Neural crest cell (in vitro differentiated cells): ENCODE data around the gene TIGD6. TPM values are rescaled to one million over a fixed set of nuclear protein-coding genes. Genes with fewer than 3 reads are reported as not detected.

Source experiments
- DNase-seq: peaks from one replicate; pipeline ENCODE4 v3.0.0; 2021; ENCODE audit warnings: low read depth, mixed read lengths, low spot score
- H3K27ac Mint-ChIP-seq: one replicate; pipeline ENCODE4 v1.8.0; 2021; ENCODE audit warnings: mild to moderate bottlenecking, mixed read lengths; ENCODE audit not compliant: unreplicated experiment
- H3K27me3 Mint-ChIP-seq: 2 replicates; pipeline ENCODE4 v1.8.0; 2021; ENCODE audit warnings: low read depth, mild to moderate bottlenecking, mixed read lengths
- H3K36me3 Mint-ChIP-seq: 2 replicates; pipeline ENCODE4 v1.8.0; 2021; ENCODE audit warnings: low read depth, mild to moderate bottlenecking, mixed read lengths
- H3K4me1 Mint-ChIP-seq: 2 replicates; pipeline ENCODE4 v1.8.0; 2021; ENCODE audit warnings: mixed read lengths
- H3K4me3 Mint-ChIP-seq: one replicate; pipeline ENCODE4 v1.8.0; 2021; ENCODE audit warnings: mild to moderate bottlenecking, mixed read lengths
- H3K9me3 Mint-ChIP-seq: 2 replicates; pipeline ENCODE4 v1.8.0; 2021; ENCODE audit warnings: mixed read lengths
- total RNA-seq: library from RNA; stranded (reverse); gene quantifications from 2 replicates; pipeline ENCODE4 v1.2.1, GENCODE V29; 2021
- TF ChIP-seq, protein P1 (sequence below): fragments of 200-600 bp; sonication (generic); conservative IDR thresholded peaks from 2 replicates; pipeline ENCODE4 v1.5.0; 2021; ENCODE audit warnings: antibody characterized with exemption, mild to moderate bottlenecking

Gene TIGD6
- total RNA-seq, 1 donor from 2014 or later, result 5.9 TPM

DNA sequence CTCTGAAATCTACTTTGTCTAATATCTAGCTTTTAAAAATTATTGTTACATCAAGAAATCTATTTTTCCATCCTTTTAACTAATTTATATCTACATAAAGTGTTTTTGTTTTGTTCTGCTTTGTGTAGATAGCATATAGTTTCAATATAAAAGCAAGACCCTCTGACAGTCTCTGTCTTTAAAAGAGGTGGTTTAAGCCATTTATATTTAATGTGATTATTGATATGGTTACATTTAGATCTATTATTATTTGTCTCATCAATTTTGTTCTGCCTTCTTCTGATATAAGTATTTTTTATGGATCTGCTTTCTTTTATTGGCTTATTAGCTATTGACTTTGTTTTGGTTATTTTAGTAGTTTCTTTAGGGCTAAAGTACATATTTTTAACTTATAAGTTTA is 16.1 kb upstream of the TIGD6 start:
- no peak for DNase-seq
- Mint-ChIP-seq H3K27ac (no peak overlapping the region), H3K9me3 (peaks cover 4% of the 10 kb centered on the region), H3K4me1 (peaks cover 2% of the 10 kb centered on the region), H3K4me3 (no peak overlapping the region), H3K36me3 (peaks cover 48% of the 10 kb centered on the region), H3K27me3 (no peaks in the 10 kb centered on the region)
- TF ChIP-seq, protein P1, sequence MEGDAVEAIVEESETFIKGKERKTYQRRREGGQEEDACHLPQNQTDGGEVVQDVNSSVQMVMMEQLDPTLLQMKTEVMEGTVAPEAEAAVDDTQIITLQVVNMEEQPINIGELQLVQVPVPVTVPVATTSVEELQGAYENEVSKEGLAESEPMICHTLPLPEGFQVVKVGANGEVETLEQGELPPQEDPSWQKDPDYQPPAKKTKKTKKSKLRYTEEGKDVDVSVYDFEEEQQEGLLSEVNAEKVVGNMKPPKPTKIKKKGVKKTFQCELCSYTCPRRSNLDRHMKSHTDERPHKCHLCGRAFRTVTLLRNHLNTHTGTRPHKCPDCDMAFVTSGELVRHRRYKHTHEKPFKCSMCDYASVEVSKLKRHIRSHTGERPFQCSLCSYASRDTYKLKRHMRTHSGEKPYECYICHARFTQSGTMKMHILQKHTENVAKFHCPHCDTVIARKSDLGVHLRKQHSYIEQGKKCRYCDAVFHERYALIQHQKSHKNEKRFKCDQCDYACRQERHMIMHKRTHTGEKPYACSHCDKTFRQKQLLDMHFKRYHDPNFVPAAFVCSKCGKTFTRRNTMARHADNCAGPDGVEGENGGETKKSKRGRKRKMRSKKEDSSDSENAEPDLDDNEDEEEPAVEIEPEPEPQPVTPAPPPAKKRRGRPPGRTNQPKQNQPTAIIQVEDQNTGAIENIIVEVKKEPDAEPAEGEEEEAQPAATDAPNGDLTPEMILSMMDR, result no peak

DNA sequence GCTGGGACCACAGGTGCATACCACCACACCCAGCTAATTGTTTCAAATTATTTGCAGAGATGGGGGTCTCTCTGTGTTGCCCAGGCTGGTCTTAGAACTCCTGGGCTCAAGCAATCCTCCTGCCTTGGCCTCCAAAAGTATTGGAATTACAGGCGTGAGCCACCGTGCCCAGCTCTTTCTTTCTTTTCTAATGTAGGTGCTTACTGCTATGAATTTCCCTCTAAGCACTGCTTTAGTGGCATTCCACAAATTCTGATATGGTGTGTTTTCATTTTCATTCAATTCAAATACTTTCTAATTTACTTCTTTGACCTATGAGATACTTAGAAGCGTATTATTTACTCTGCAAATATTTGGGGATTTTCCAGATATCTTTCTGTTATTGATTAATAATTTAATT is 15.0 kb upstream of the TIGD6 start:
- no peaks in the 10 kb centered on the region for H3K4me1 Mint-ChIP-seq
- H3K9me3 Mint-ChIP-seq, result peaks cover 4% of the 10 kb centered on the region
- no peak for DNase-seq
- H3K27me3 Mint-ChIP-seq, result no peaks in the 10 kb centered on the region
- TF ChIP-seq, protein P1, result no peak
- H3K36me3 Mint-ChIP-seq, result peaks cover 51% of the 10 kb centered on the region
- no peak overlapping the region for H3K27ac Mint-ChIP-seq
- H3K4me3 Mint-ChIP-seq, result no peak overlapping the region

DNA sequence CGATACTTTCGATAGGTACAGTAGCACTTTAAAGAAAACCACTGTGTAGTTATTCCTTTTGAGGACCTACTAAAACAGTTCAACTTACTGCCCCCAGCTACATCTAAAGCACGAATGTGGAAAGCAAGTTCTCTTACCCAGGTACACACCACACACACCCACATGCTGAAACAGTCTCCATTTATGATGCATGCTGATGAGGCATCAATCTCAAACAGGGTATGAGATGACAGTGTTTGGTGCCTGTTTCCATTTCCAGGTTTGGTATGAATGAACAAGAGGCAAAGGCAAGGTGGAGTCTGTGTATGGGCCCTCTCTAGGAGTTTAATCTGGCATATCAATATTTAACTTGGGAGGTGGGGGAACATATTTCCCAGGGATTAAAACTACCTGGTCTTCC is 14.0 kb upstream of the TIGD6 start:
- Mint-ChIP-seq H3K36me3 (peaks cover 51% of the 10 kb centered on the region), H3K27ac (no peak overlapping the region), H3K4me3 (no peak overlapping the region), H3K27me3 (no peaks in the 10 kb centered on the region), H3K9me3 (peaks cover 4% of the 10 kb centered on the region), H3K4me1 (no peaks in the 10 kb centered on the region)
- TF ChIP-seq, protein P1, result no peak
- no peak for DNase-seq

DNA sequence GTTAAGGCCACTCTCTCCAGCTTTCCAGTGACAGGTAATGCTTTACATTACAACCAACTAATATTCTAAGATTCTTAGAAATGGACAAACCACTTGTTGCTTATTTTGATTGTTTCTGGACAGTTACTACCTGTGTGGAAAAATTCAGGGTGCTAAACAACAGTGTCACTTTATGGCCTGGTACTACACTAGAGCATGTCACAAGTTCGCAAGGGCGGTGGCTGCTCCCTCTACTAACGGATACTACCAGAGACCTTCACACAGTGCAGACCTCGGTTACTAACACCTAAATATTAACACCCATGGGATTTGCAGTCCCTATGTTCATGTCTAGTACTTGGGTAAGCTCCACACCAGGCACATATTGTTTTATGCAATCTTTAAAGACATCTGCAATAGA is 13.5 kb upstream of the TIGD6 start:
- no peaks in the 10 kb centered on the region for H3K27me3 Mint-ChIP-seq
- no peak overlapping the region for H3K4me3 Mint-ChIP-seq
- no peak for DNase-seq
- no peaks in the 10 kb centered on the region for H3K4me1 Mint-ChIP-seq
- H3K27ac Mint-ChIP-seq, result no peak overlapping the region
- TF ChIP-seq, protein P1, result no peak
- peaks cover 49% of the 10 kb centered on the region for H3K36me3 Mint-ChIP-seq
- H3K9me3 Mint-ChIP-seq, result peaks cover 4% of the 10 kb centered on the region

DNA sequence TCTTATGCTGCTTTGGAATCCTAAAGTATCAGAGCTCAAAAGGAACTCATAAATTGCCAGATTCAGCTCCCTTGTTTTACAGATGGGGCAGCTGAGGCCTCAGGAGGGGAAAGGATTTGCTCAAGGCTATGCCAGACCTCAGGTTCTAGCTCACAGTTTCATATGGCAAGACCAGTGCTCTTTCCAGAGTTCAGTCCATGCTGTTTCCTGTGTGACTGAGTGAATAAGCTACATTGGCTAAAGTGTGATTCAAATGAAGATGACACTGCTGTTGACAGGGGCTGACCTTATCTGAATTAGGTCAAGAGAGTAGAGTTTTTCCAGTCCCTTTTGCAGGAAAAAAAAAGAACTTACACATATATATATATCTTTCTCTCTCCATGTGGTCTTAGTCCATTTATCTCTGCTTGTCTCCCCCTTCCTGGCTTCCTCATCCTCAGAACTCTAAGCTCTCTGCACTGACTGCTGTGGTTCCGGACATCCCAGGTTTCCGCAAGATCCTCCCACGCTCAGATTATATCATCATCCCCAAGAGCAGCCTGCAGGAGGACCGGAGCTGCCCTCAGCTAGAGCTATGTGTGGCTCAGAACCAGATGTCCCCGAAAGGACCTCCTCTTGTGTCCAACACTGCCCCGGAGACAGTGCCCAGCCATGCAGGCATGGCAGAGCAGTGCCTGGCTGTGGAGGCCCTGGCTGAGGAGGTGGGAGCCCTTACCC is 9.4 kb upstream of the TIGD6 start:
- H3K4me3 Mint-ChIP-seq, result no peak overlapping the region
- no peak overlapping the region for H3K27ac Mint-ChIP-seq
- H3K27me3 Mint-ChIP-seq, result no peaks in the 10 kb centered on the region
- H3K9me3 Mint-ChIP-seq, result peaks cover 2% of the 10 kb centered on the region
- H3K4me1 Mint-ChIP-seq, result no peaks in the 10 kb centered on the region
- H3K36me3 Mint-ChIP-seq, result peaks cover 25% of the 10 kb centered on the region
- TF ChIP-seq, protein P1, result no peak
- DNase-seq, result no peak
